ENCODE data around the gene RPTOR. TPM values are rescaled to one million over a fixed set of nuclear protein-coding genes. Genes with fewer than 3 reads are reported as not detected.

Gene RPTOR
- total RNA-seq, 1 experiment from 2014 or later = 66.7 TPM

- H3K4me3 Mint-ChIP-seq (ENCODE audit: unreplicated experiment) = no peak overlapping the region
- intact Hi-C loops (cut with micrococcal nuclease; ENCODE audit: unreplicated experiment) = no loop called here
- H3K27me3 Mint-ChIP-seq (ENCODE audit: insufficient read depth, unreplicated experiment) = peaks cover 15% of the 10 kb centered on the region
- no peak for DNase-seq
- Histone ChIP-seq H3K4me3 (ENCODE audit: low read depth, low read length) (no peak overlapping the region), H3K27me3 (replicated peaks; ENCODE audit: control insufficient read depth, insufficient read depth, low read length) (peaks cover 4% of the 10 kb centered on the region), H3K4me1 (peaks cover 19% of the 10 kb centered on the region), H3K36me3 (ENCODE audit: control insufficient read depth, insufficient read depth, low read length) (no peaks in the 10 kb centered on the region), H3K9me3 (peaks cover 26% of the 10 kb centered on the region)
- CTCF ChIA-PET = no interaction called here
- TF ChIP-seq, protein P1, sequence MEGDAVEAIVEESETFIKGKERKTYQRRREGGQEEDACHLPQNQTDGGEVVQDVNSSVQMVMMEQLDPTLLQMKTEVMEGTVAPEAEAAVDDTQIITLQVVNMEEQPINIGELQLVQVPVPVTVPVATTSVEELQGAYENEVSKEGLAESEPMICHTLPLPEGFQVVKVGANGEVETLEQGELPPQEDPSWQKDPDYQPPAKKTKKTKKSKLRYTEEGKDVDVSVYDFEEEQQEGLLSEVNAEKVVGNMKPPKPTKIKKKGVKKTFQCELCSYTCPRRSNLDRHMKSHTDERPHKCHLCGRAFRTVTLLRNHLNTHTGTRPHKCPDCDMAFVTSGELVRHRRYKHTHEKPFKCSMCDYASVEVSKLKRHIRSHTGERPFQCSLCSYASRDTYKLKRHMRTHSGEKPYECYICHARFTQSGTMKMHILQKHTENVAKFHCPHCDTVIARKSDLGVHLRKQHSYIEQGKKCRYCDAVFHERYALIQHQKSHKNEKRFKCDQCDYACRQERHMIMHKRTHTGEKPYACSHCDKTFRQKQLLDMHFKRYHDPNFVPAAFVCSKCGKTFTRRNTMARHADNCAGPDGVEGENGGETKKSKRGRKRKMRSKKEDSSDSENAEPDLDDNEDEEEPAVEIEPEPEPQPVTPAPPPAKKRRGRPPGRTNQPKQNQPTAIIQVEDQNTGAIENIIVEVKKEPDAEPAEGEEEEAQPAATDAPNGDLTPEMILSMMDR (IDR thresholded peaks at IDR 0.05; ENCODE audit: insufficient read depth in 1 of 2, low read depth in 1 of 2, low read length in 1 of 2, severe bottlenecking in 1 of 2, unreplicated experiment in 1 of 2) = no peak
- no TSS peak for BruUV-seq (replicated peaks)
- H3K36me3 Mint-ChIP-seq (ENCODE audit: insufficient read depth, unreplicated experiment) = peaks cover 15% of the 10 kb centered on the region
- POLR2A ChIA-PET = no interaction called here
- peaks cover 22% of the 10 kb centered on the region for H3K9me3 Mint-ChIP-seq (ENCODE audit: unreplicated experiment)
- H3K27ac Mint-ChIP-seq (ENCODE audit: unreplicated experiment) = no peak overlapping the region
- peaks cover 7% of the 10 kb centered on the region for H3K4me1 Mint-ChIP-seq (ENCODE audit: low read depth, unreplicated experiment)
These were observed 463.5 kb downstream of the RPTOR start for GRCh38 chr17:81008140-81008539.

- TF ChIP-seq, protein P1 (IDR thresholded peaks at IDR 0.05; ENCODE audit: insufficient read depth in 1 of 2, low read depth in 1 of 2, low read length in 1 of 2, severe bottlenecking in 1 of 2, unreplicated experiment in 1 of 2) = no peak
- H3K9me3 ChIP-seq = peaks cover 26% of the 10 kb centered on the region
- H3K4me1 Mint-ChIP-seq (ENCODE audit: low read depth, unreplicated experiment) = peaks cover 7% of the 10 kb centered on the region
- CTCF ChIA-PET = no interaction called here
- peaks cover 14% of the 10 kb centered on the region for H3K36me3 Mint-ChIP-seq (ENCODE audit: insufficient read depth, unreplicated experiment)
- H3K4me3 ChIP-seq (ENCODE audit: low read depth, low read length) = no peak overlapping the region
- peaks cover 19% of the 10 kb centered on the region for H3K4me1 ChIP-seq
- no peaks in the 10 kb centered on the region for H3K36me3 ChIP-seq (ENCODE audit: control insufficient read depth, insufficient read depth, low read length)
- intact Hi-C loops (cut with micrococcal nuclease; ENCODE audit: unreplicated experiment) = no loop called here
- no peak for DNase-seq
- H3K27me3 Mint-ChIP-seq (ENCODE audit: insufficient read depth, unreplicated experiment) = peaks cover 9% of the 10 kb centered on the region
- H3K27me3 ChIP-seq (replicated peaks; ENCODE audit: control insufficient read depth, insufficient read depth, low read length) = peaks cover 1% of the 10 kb centered on the region; the same call in 1 of the 2 replicates
- POLR2A ChIA-PET = no interaction called here
- BruUV-seq (replicated peaks) = no TSS peak
- peaks cover 22% of the 10 kb centered on the region for H3K9me3 Mint-ChIP-seq (ENCODE audit: unreplicated experiment)
- no peak overlapping the region for H3K4me3 Mint-ChIP-seq (ENCODE audit: unreplicated experiment)
- no peak overlapping the region for H3K27ac Mint-ChIP-seq (ENCODE audit: unreplicated experiment)
These were observed 464.5 kb downstream of the RPTOR start for GRCh38 chr17:81009136-81009535.

- intact Hi-C loops (cut with micrococcal nuclease; ENCODE audit: unreplicated experiment) = no loop called here
- Histone ChIP-seq H3K9me3 (peaks cover 26% of the 10 kb centered on the region), H3K27me3 (replicated peaks; ENCODE audit: control insufficient read depth, insufficient read depth, low read length) (no peaks in the 10 kb centered on the region), H3K4me3 (ENCODE audit: low read depth, low read length) (no peak overlapping the region), H3K36me3 (ENCODE audit: control insufficient read depth, insufficient read depth, low read length) (no peaks in the 10 kb centered on the region), H3K4me1 (peaks cover 13% of the 10 kb centered on the region)
- TF ChIP-seq, protein P1 (IDR thresholded peaks at IDR 0.05; ENCODE audit: insufficient read depth in 1 of 2, low read depth in 1 of 2, low read length in 1 of 2, severe bottlenecking in 1 of 2, unreplicated experiment in 1 of 2) = no peak
- ChIA-PET CTCF (no interaction called here), POLR2A (no interaction called here)
- no TSS peak for BruUV-seq (replicated peaks)
- H3K27me3 Mint-ChIP-seq (ENCODE audit: insufficient read depth, unreplicated experiment) = peaks cover 7% of the 10 kb centered on the region
- peak overlapping the region; percentile 12 for H3K4me3 Mint-ChIP-seq (ENCODE audit: unreplicated experiment)
- DNase-seq = no peak
- H3K36me3 Mint-ChIP-seq (ENCODE audit: insufficient read depth, unreplicated experiment) = peaks cover 6% of the 10 kb centered on the region
- H3K9me3 Mint-ChIP-seq (ENCODE audit: unreplicated experiment) = peaks cover 31% of the 10 kb centered on the region
- H3K4me1 Mint-ChIP-seq (ENCODE audit: low read depth, unreplicated experiment) = peaks cover 7% of the 10 kb centered on the region
- H3K27ac Mint-ChIP-seq (ENCODE audit: unreplicated experiment) = peak overlapping the region; percentile 68
These were observed 466.3 kb downstream of the RPTOR start for GRCh38 chr17:81010935-81011334.
